ENCODE results near the gene NPNT. TPM values are rescaled to one million over a fixed set of nuclear protein-coding genes. Genes with fewer than 3 reads are reported as not detected.
"Not testable (repeated sequence)": the region's sequence is repeated elsewhere in the genome, so short reads cannot be mapped to it uniquely, and the experiment has no call there.

NPNT gene, protein sequence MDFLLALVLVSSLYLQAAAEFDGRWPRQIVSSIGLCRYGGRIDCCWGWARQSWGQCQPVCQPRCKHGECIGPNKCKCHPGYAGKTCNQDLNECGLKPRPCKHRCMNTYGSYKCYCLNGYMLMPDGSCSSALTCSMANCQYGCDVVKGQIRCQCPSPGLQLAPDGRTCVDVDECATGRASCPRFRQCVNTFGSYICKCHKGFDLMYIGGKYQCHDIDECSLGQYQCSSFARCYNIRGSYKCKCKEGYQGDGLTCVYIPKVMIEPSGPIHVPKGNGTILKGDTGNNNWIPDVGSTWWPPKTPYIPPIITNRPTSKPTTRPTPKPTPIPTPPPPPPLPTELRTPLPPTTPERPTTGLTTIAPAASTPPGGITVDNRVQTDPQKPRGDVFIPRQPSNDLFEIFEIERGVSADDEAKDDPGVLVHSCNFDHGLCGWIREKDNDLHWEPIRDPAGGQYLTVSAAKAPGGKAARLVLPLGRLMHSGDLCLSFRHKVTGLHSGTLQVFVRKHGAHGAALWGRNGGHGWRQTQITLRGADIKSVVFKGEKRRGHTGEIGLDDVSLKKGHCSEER
- not detected for total RNA-seq
- not detected for polyA plus RNA-seq

DNA sequence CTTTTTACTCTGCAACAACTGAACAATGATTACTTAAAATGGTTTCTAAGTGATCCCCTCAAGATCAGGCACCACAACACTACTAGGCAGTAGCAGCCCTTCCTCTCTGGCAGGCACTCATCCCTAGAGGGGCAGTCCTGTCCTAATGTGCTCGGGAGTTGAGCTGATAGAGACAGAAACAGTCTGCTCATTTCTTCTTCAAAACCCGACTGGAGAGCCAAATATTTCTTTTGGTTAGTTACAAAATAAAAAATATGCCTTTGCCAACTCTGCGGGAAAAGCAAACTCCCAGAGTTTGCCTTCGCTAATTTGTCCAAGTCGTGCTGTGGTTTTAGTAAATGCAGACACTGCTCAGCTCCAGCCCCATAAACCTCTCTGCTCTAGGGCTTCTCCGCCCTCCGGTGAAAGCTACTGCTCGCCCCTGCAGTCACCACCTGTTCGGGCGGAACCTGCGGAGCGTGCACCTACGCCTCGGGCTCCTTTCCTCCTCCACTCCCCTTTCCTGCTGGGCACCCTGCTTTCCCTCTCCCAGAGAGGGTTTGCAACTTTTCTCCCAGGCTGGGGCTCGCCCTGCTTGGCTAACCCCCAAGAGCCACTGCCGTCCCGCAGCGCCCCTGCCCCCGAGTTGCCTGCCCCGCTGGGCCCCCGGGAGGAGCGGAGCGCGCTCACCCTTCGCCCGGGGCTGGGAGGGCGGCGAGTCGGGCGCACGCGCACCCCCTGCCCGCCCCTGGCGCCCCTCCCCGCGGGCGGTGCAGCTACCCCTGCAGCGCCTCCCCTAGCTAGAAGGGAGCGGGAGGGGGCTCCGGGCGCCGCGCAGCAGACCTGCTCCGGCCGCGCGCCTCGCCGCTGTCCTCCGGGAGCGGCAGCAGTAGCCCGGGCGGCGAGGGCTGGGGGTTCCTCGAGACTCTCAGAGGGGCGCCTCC lies at the start of gene NPNT:
Gene NPNT, plus strand, starts transcription at position 812 of the 923 bp plus-strand sequence. CDS start 182 bp downstream, outside the sequence.
- H3K27ac ChIP-seq (ENCODE audit: insufficient read depth, low read length, poor library complexity, severe bottlenecking), result no peak within 1 kb of the TSS
- H3K27me3 ChIP-seq (ENCODE audit: control insufficient read depth, insufficient read depth, low read length), result peaks cover 36% of the 10 kb centered on the region
- no peak within 1 kb of the TSS for H3K27ac Mint-ChIP-seq
- no peaks in the 10 kb centered on the region for H3K36me3 ChIP-seq (ENCODE audit: control insufficient read depth, insufficient read depth, low read length)
- no peak within 1 kb of the TSS for H3K4me3 ChIP-seq (ENCODE audit: low read depth, low read length)
- ATAC-seq (ENCODE audit: low read depth in 2 of 2) (no peak), DNase-seq (no peak)
- H3K4me1 Mint-ChIP-seq, result peaks cover 0 to 4% (median 1%) of the 10 kb centered on the region in 4 donors
- no peaks in the 10 kb centered on the region for H3K4me1 ChIP-seq (ENCODE audit: control insufficient read depth, insufficient read depth, low read length, poor library complexity, severe bottlenecking)
- H3K36me3 Mint-ChIP-seq, result no peaks in the 10 kb centered on the region
- H3K4me3 Mint-ChIP-seq, result peak within 1 kb of the TSS in 2 of 4 donors; percentile 21 to 25
- H3K27me3 Mint-ChIP-seq, result peaks cover 65% of the 10 kb centered on the region
- no peaks in the 10 kb centered on the region for H3K9me3 ChIP-seq (ENCODE audit: control insufficient read depth in 2 of 2, low read length in 2 of 2)
- H3K9me3 Mint-ChIP-seq, result peaks cover 0 to 9% (median 0%) of the 10 kb centered on the region in 7 donors

DNA sequence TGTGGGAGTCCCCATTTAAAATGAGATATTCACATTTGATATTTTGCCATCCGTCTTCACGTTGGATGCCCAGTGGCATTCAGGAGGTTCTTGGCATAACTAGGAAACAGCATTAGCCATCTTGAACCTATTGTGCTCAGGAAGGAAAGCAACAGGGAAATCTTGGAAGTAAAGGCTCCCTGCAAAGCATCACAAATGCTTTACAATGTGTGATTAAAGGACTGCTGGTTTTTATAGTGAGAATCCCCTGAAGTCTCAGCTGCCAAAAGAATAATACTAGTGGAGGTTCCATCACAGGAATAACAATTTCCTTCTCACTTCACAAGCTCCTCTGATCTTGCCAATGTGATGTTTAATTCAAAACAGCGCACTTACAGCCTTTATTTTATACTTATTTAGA lies 49.7 kb upstream of the NPNT start:
- H3K27me3 Mint-ChIP-seq, result no peaks in the 10 kb centered on the region
- DNase-seq (no peak), ATAC-seq (ENCODE audit: low read depth in 2 of 2) (no peak)
- H3K4me1 ChIP-seq (ENCODE audit: control insufficient read depth, insufficient read depth, low read length, poor library complexity, severe bottlenecking), result no peaks in the 10 kb centered on the region
- peaks cover 0 to 2% (median 0%) of the 10 kb centered on the region in 7 donors for H3K9me3 Mint-ChIP-seq
- no peak overlapping the region for H3K4me3 Mint-ChIP-seq
- H3K9me3 ChIP-seq (ENCODE audit: control insufficient read depth in 2 of 2, low read length in 2 of 2), result no peaks in the 10 kb centered on the region
- no peaks in the 10 kb centered on the region for H3K4me1 Mint-ChIP-seq
- H3K27me3 ChIP-seq (ENCODE audit: control insufficient read depth, insufficient read depth, low read length), result no peaks in the 10 kb centered on the region
- H3K36me3 Mint-ChIP-seq, result peaks cover 19% of the 10 kb centered on the region
- H3K27ac ChIP-seq (ENCODE audit: insufficient read depth, low read length, poor library complexity, severe bottlenecking), result no peak overlapping the region
- no peak overlapping the region for H3K4me3 ChIP-seq (ENCODE audit: low read depth, low read length)
- H3K27ac Mint-ChIP-seq, result no peak overlapping the region
- no peaks in the 10 kb centered on the region for H3K36me3 ChIP-seq (ENCODE audit: control insufficient read depth, insufficient read depth, low read length)

DNA sequence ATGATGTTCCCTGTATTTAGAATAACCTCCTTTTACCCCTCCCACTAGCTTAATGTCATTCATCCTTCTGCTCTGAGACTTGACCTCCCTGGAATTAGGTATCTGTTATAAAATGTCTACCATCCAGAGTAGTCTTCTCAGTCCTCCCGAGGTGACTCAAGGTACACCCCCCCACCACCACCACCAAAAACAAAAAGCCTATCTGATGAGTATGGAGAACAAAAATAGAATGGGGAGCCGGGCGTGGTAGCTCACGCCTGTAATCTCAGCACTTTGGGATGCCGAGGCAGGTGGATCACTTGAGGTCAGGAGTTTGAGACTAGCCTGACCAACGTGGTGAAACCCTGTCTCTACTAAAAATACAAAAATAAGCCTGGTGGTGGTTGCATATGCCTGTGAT lies 46.9 kb upstream of the NPNT start:
- not testable (repeated sequence) for H3K9me3 ChIP-seq (ENCODE audit: control insufficient read depth in 2 of 2, low read length in 2 of 2); H3K27me3 Mint-ChIP-seq; DNase-seq; H3K9me3 Mint-ChIP-seq; H3K4me1 ChIP-seq (ENCODE audit: control insufficient read depth, insufficient read depth, low read length, poor library complexity, severe bottlenecking); H3K36me3 ChIP-seq (ENCODE audit: control insufficient read depth, insufficient read depth, low read length); H3K27ac ChIP-seq (ENCODE audit: insufficient read depth, low read length, poor library complexity, severe bottlenecking); H3K27ac Mint-ChIP-seq; H3K27me3 ChIP-seq (ENCODE audit: control insufficient read depth, insufficient read depth, low read length); ATAC-seq (ENCODE audit: low read depth in 2 of 2); H3K4me1 Mint-ChIP-seq; H3K4me3 Mint-ChIP-seq; H3K4me3 ChIP-seq (ENCODE audit: low read depth, low read length)
- peaks cover 14% of the 10 kb centered on the region for H3K36me3 Mint-ChIP-seq

DNA sequence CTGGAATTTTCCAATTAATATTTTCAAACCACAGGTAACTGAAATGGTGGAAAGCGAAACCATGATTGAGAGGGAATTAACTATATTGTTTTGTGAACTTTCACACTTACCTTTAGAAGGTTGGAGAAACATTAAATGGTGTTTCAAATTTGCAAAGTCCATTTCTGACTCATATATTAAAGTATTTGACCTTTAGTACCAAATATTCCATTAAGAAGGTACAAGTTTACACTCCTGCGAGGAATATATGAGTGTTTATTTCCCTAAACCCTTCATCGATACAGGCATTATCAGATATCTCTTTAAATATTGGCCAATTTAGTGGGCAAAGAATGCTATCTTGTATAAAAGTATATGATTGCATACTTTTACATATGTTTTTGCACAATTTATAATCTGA lies 44.1 kb upstream of the NPNT start:
- H3K4me3 ChIP-seq (ENCODE audit: low read depth, low read length), result no peak overlapping the region
- Mint-ChIP-seq H3K27ac (no peak overlapping the region), H3K4me1 (no peaks in the 10 kb centered on the region), H3K27me3 (no peaks in the 10 kb centered on the region), H3K4me3 (no peak overlapping the region), H3K36me3 (peaks cover 8% of the 10 kb centered on the region), H3K9me3 (peaks cover 3 to 30% (median 12%) of the 10 kb centered on the region in 7 donors)
- no peaks in the 10 kb centered on the region for H3K36me3 ChIP-seq (ENCODE audit: control insufficient read depth, insufficient read depth, low read length)
- peaks cover 0 to 5% of the 10 kb centered on the region in 2 experiments for H3K9me3 ChIP-seq (ENCODE audit: control insufficient read depth in 2 of 2, low read length in 2 of 2)
- H3K27ac ChIP-seq (ENCODE audit: insufficient read depth, low read length, poor library complexity, severe bottlenecking), result no peak overlapping the region
- H3K4me1 ChIP-seq (ENCODE audit: control insufficient read depth, insufficient read depth, low read length, poor library complexity, severe bottlenecking), result no peaks in the 10 kb centered on the region
- H3K27me3 ChIP-seq (ENCODE audit: control insufficient read depth, insufficient read depth, low read length), result no peaks in the 10 kb centered on the region
- ATAC-seq (ENCODE audit: low read depth in 2 of 2) (no peak), DNase-seq (no peak)

DNA sequence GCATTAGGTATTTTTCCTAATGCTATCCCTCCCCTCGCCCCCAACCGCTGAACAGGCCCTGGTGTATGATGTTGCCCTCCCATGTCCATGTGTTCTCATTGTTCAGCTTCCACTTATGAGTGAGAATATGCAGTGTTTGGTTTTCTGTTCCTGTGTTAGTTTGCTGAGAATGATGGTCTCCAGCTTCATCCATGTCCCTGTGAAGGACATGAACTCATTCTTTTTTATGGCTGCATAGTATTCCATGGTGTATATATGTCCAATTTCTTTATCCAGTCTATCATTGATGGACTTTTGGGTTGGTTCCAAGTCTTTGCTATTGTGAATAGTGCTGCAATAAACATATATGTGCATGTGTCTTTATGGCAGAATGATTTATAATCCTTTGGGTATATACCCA lies 43.0 kb upstream of the NPNT start:
- not testable (repeated sequence) for H3K4me1 ChIP-seq (ENCODE audit: control insufficient read depth, insufficient read depth, low read length, poor library complexity, severe bottlenecking); H3K4me3 Mint-ChIP-seq; ATAC-seq (ENCODE audit: low read depth in 2 of 2); H3K36me3 ChIP-seq (ENCODE audit: control insufficient read depth, insufficient read depth, low read length); H3K36me3 Mint-ChIP-seq; H3K4me1 Mint-ChIP-seq; H3K27ac ChIP-seq (ENCODE audit: insufficient read depth, low read length, poor library complexity, severe bottlenecking); H3K9me3 ChIP-seq (ENCODE audit: control insufficient read depth in 2 of 2, low read length in 2 of 2); H3K4me3 ChIP-seq (ENCODE audit: low read depth, low read length); H3K27me3 Mint-ChIP-seq; H3K27me3 ChIP-seq (ENCODE audit: control insufficient read depth, insufficient read depth, low read length); H3K27ac Mint-ChIP-seq; DNase-seq
- H3K9me3 Mint-ChIP-seq, result peaks cover 3 to 34% (median 12%) of the 10 kb centered on the region in 7 donors

DNA sequence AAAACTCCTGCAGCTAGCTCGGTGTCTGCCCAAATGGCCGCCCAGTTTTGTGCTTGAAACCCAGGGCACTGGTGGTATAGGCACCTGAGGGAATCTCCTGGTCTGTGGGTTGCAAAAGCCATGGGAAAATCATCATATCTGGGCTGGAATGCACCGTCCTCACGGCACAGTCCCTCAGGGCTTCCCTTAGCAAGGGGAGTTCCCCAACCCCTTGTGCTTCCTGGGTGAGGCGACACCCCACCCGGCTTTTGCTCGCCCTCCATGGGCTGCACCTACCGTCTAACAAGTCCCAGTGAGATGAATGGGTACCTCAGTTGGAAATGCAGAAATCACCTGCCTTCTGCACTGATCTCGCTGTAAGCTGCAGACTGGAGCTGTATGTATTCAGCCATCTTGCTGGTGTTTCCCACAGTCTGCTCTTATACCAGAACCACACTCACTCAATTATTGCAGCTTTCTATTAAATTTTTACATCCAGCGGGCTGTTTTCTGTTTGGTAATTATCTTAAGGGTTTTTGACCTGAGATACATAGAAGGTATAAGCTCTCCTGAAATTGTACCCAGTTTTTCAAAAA lies 36.7 kb upstream of the NPNT start:
- Histone ChIP-seq H3K27ac (ENCODE audit: insufficient read depth, low read length, poor library complexity, severe bottlenecking) (no peak overlapping the region), H3K4me3 (ENCODE audit: low read depth, low read length) (no peak overlapping the region), H3K9me3 (ENCODE audit: control insufficient read depth in 2 of 2, low read length in 2 of 2) (peaks cover 1 to 9% of the 10 kb centered on the region in 2 experiments), H3K4me1 (ENCODE audit: control insufficient read depth, insufficient read depth, low read length, poor library complexity, severe bottlenecking) (no peaks in the 10 kb centered on the region), H3K27me3 (ENCODE audit: control insufficient read depth, insufficient read depth, low read length) (no peaks in the 10 kb centered on the region), H3K36me3 (ENCODE audit: control insufficient read depth, insufficient read depth, low read length) (no peaks in the 10 kb centered on the region)
- H3K9me3 Mint-ChIP-seq, result peaks cover 3 to 50% (median 13%) of the 10 kb centered on the region in 7 donors
- no peaks in the 10 kb centered on the region for H3K27me3 Mint-ChIP-seq
- H3K36me3 Mint-ChIP-seq, result peaks cover 8% of the 10 kb centered on the region
- no peak overlapping the region for H3K4me3 Mint-ChIP-seq
- no peak overlapping the region for H3K27ac Mint-ChIP-seq
- DNase-seq (no peak), ATAC-seq (ENCODE audit: low read depth in 2 of 2) (no peak)
- peaks cover 0 to 5% (median 0%) of the 10 kb centered on the region in 4 donors for H3K4me1 Mint-ChIP-seq

DNA sequence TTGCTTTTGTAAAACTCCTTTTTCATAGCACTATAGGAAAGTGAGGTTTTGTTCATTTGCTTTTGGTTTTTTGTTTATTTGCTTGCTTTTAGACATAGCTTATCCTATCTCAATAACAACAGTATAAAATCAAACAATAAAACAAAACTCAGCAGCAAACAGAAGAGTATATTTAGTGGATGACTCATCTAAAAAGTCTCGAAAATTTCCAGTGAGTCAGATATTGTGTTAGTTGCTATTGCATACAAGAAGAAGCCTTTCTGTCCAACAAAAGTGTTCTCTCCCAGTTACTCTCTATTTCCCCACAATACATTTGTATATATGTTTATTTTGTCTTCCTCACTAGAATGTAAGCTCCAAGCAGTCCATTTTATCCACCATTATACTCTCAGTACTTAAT lies 36.0 kb upstream of the NPNT start:
- H3K4me1 ChIP-seq (ENCODE audit: control insufficient read depth, insufficient read depth, low read length, poor library complexity, severe bottlenecking), result no peaks in the 10 kb centered on the region
- H3K27me3 Mint-ChIP-seq, result no peaks in the 10 kb centered on the region
- no peak overlapping the region for H3K27ac ChIP-seq (ENCODE audit: insufficient read depth, low read length, poor library complexity, severe bottlenecking)
- H3K4me1 Mint-ChIP-seq, result peaks cover 0 to 5% (median 0%) of the 10 kb centered on the region in 4 donors
- no peak overlapping the region for H3K4me3 Mint-ChIP-seq
- ATAC-seq (ENCODE audit: low read depth in 2 of 2) (no peak), DNase-seq (no peak)
- peaks cover 8% of the 10 kb centered on the region for H3K36me3 Mint-ChIP-seq
- H3K36me3 ChIP-seq (ENCODE audit: control insufficient read depth, insufficient read depth, low read length), result no peaks in the 10 kb centered on the region
- H3K27ac Mint-ChIP-seq, result no peak overlapping the region
- H3K4me3 ChIP-seq (ENCODE audit: low read depth, low read length), result no peak overlapping the region
- peaks cover 3 to 49% (median 13%) of the 10 kb centered on the region in 7 donors for H3K9me3 Mint-ChIP-seq
- H3K9me3 ChIP-seq (ENCODE audit: control insufficient read depth in 2 of 2, low read length in 2 of 2), result peaks cover 1 to 9% of the 10 kb centered on the region in 2 experiments
- H3K27me3 ChIP-seq (ENCODE audit: control insufficient read depth, insufficient read depth, low read length), result no peaks in the 10 kb centered on the region

Measured in CD4-positive, CD25-positive, alpha-beta regulatory T cell (primary cell).